ENCODE results near the gene ASB16.

ASB16 gene

GRCh38 chr17:44170499-44171201 lies at the start of gene ASB16:
Gene ASB16, plus strand, starts transcription at chr17:44170704. Its CDS starts 86 bp downstream, at chr17:44170790.
- no peak for TF ChIP-seq CTCF (IDR thresholded peaks at IDR 0.05; ENCODE audit: extremely low read depth, missing control alignments)
- DNase-seq (ENCODE audit: low spot score), result no peak

- TF ChIP-seq CTCF (IDR thresholded peaks at IDR 0.05; ENCODE audit: extremely low read depth, missing control alignments), result no peak
- no peak for DNase-seq (ENCODE audit: low spot score)
These were observed 49.5 kb upstream of the ASB16 start for GRCh38 chr17:44120851-44121605.

GRCh38 chr17:44121997-44122815 lies 48.3 kb upstream of the ASB16 start:
- TF ChIP-seq CTCF (IDR thresholded peaks at IDR 0.05; ENCODE audit: extremely low read depth, missing control alignments), result no peak
- DNase-seq (ENCODE audit: low spot score), result no peak

GRCh38 chr17:44122816-44123355 lies 47.6 kb upstream of the ASB16 start:
- no peak for DNase-seq (ENCODE audit: low spot score)
- TF ChIP-seq CTCF (IDR thresholded peaks at IDR 0.05; ENCODE audit: extremely low read depth, missing control alignments), result no peak

- TF ChIP-seq CTCF (IDR thresholded peaks at IDR 0.05; ENCODE audit: extremely low read depth, missing control alignments), result no peak
- peak; percentile 97 for DNase-seq (ENCODE audit: low spot score)
These were observed 47.0 kb upstream of the ASB16 start, which contains the start of gene HDAC5 for GRCh38 chr17:44123356-44124117. Gene HDAC5, minus strand, starts transcription at chr17:44123641. Its CDS starts 6,126 bp downstream, at chr17:44117515.

GRCh38 chr17:44124118-44124438 lies 46.4 kb upstream of the ASB16 start:
- no peak for TF ChIP-seq CTCF (IDR thresholded peaks at IDR 0.05; ENCODE audit: extremely low read depth, missing control alignments)
- no peak for DNase-seq (ENCODE audit: low spot score)

Measured in GM20000 (cell line).